ENCODE measurements around the gene MAPT.
"Not testable (repeated sequence)": the region's sequence is repeated elsewhere in the genome, so short reads cannot be mapped to it uniquely, and the experiment has no call there.

GRCh38 chr17:46023366-46023765 is 129.0 kb downstream of the MAPT start:
- TF ChIP-seq CTCF, POLR2A (IDR thresholded peaks at IDR 0.05): not testable (repeated sequence)

All from testis (tissue), 2 donors.